Right renal pelvis (tissue), 4 donors: ENCODE measurements around the gene GPR39. TPM values are rescaled to one million over a fixed set of nuclear protein-coding genes. Genes with fewer than 3 reads are reported as not detected.
A peak's percentile ranks its signal among the peaks of the same experiment; 100 is the strongest.

Experiments used
- DNase-seq, 4 donors: peaks; one replicate each; pipeline ENCODE4 v3.0.0-alpha.2; 2013; ENCODE audit warnings: low read depth in 4 of 4, low spot score in 3 of 4, missing footprints in 1 of 4
- polyA plus RNA-seq, 4 donors: library from polyadenylated mRNA; unstranded; fragments of 120-200 nt; gene quantifications; one replicate each; pipeline ENCODE4 v1.2.1, GENCODE V29; 2013; ENCODE audit not compliant: insufficient read length in 4 of 4

Gene GPR39
- polyA plus RNA-seq, 4 donors = 3.4 to 4.2 (median 3.6) TPM

- DNase-seq = no peak
Measured at GRCh38 chr2:132407784-132408183, 8.8 kb upstream of the GPR39 start.

DNA sequence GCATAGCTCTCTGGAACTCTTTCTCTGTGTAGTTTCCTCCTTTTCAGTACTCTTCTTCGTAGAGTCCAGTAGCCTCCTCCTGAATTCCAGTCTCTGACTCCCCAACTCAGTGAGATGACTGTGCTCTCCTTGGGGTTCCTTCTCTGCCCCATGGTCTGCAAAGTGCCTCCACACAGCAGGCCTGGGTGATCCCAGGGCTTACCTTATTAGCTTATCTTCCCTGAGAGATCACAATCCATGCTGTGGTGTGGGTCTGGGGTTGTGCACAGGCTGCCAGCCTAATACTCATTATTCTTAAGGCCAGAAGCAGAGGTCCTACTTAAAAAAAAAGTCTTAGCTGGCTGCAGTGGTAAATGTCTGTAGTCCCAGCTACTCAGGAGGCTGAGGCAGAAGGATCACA is 4.6 kb upstream of the GPR39 start:
- DNase-seq = no peak

- DNase-seq = no peak
Measured at GRCh38 chr2:132414081-132414480, 2.5 kb upstream of the GPR39 start.

- no peak for DNase-seq
Measured at GRCh38 chr2:132415256-132415914, 1.2 kb upstream of the GPR39 start.

DNA sequence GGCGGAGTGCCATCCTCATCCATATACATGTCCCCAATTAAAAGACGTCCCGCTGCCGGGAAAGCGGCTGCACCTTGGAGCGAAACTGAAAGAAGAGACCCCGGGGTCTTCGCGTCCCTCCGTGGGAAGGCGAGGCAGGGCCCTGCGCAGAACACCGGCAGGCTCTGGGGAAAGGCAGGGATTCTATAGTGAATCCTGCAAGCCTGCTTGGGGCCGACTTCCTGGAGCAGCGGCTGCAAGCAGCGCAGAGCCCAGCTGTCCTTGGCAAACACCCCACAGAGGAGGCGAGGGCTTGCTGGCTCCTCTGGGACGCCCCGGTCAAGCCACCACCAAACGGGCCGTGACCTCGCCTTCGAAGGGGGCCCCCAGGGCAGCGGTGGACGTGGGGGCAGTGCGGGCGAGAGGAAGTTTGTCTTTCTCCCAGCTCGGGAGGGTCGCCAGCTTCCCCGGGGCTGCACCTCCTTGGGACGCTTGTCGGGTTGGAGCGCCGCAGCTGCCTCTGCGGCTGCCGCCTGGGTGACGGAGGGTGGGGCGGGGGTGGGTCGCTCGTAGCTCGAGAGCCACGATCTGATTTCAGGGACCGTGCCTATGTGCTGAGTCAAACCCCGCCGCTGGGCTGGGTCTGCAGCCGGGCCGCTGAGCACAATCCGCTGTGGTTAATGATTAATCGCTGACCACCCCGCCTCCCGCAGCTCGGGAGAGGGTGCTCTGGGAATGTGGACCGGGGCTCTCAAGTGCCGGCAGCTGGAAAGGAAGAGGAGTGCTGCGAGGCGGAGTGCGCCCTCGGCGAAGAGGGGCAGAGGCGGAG is 486 bp upstream of the GPR39 start:
- peak; percentile 68 to 84 (median 76) for DNase-seq

DNA sequence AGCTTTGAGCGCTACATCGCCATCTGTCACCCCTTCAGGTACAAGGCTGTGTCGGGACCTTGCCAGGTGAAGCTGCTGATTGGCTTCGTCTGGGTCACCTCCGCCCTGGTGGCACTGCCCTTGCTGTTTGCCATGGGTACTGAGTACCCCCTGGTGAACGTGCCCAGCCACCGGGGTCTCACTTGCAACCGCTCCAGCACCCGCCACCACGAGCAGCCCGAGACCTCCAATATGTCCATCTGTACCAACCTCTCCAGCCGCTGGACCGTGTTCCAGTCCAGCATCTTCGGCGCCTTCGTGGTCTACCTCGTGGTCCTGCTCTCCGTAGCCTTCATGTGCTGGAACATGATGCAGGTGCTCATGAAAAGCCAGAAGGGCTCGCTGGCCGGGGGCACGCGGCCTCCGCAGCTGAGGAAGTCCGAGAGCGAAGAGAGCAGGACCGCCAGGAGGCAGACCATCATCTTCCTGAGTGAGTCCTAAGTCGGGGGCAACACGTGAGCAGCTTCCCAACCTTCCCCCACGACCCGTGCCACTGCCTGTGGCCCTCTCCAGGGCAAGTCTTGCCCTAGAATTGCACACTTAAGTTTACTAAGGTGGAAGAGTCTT is 928 bp downstream of the GPR39 start:
- no peak for DNase-seq

DNA sequence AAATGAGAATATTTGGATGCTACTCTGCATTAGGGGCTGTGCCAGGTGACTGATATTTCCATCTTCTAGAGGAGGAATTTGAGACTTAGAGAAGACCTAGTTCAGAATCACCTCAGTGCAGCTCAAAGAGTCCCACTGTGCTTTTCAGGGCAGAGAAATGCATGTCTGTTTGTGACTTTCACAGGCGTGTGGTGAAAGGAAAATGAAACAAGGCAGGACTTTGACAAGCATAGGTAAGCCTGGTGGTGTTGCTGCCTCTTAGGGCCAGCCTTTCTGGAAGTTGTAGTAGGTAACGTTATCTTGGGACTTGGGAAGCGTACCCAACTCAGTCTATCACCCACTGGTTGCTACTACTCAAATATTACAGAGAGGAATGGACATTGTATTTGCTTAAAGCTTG is 2.6 kb downstream of the GPR39 start:
- DNase-seq = no peak

DNA sequence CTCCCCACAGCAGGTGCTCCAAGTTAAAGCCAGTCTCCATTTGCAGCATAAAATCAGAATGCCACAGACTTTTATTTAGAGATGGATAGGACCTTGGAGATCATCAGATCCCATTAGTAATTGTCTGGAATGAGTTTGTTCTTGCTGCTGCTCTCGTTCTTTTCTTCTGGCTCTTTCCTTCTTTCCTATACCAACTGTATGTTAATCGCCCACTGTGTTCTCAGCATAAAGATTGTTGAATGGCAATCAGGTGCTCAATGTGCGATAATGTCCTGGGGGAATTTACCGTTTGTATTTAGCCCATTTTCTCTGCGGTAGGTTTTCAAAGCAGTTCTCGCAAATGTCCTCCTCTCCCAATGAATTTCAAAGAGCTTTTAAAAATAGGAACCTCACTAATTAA is 3.3 kb downstream of the GPR39 start:
- no peak for DNase-seq

DNA sequence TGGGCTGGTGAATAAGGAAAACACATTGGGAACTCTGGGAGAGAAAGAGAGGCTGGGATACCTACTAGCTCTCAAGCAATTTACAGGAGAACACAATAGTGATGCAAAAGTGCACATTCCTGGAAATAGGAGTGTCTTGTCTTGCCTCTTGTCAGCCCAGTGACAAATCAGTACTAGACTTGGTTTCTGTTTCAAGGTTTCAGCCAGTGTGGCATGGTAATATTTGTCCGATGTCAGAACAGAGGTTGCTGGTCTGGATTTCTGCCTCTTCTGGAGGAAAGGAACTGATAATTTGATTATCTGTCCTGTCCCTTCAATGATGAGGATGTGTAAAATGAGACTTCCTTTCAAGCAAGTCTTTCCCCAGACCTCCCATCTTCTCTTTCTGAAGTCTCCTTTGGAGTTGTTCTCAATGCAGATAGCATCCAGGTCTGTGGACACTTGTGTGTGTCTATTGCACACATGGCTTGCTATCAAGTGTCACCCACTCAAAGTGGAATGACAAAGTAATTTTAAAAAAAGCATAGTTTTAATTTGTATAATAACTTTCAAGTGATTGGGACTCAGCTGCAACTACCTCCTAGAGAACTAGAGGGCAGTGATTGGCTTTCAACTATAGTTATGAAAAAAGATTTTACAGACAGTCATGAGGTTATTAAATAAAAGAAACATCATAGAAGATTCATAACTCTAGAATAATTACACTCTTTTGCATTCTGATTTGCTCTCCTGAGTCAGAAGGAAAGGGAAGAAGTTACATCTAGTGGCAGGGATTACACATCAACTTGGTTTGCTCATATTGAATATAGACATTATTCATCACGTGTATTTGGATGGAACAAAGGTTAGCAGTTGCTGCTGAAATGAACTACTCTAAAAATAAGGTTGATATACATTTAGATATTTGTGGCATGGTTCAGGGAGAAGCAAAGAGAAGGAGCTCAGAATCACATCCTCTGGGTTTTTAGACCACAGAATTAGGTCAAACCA is 4.5 kb downstream of the GPR39 start:
- DNase-seq = no peak

DNA sequence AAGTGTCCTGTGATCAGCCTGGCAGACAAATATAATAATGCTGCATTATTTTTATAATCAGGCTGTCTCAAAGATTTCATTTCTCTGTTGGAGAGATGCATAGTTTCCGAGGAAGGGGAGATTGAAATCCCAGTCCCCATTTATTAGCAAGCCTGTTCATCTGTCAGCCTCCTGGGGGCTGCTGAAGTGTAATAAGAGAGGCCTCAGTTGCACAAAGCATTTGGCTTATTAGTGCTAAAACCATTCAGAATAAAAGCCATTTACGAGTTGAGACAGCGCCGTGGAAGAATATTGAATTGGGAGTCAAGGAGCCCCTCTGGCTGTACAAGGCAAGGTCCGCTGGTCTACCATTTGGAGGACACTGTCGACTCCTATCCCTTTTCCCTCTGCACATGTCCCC is 6.1 kb downstream of the GPR39 start:
- DNase-seq = no peak

DNA sequence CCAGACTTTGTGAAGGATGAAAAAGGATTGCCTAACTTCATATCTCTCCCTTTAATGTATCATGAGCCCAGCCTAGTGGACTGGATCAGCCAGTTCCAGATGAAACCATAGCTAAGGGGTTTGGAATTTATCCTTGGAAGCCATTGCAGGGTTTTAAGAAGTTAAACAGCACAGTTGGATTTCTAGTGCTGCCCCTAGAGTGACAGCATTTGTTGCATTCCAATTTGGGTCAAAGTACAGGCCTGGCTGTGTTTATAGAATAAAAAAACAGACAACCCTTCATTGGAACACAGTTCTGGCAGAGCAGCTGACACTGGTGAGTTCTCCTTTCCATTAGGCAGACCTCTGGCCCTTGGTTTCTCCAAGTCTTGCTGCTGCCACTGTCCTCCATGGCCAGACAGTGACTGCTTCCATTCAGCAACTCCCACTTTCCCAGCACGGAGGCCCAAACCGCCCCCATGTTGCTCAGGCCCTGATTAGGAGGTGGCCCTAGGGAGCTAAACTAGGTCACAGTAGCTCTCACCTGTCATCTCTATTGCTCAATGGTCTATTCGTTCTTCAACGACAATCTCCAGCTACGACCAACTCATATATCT is 8.0 kb downstream of the GPR39 start:
- DNase-seq = no peak

DNA sequence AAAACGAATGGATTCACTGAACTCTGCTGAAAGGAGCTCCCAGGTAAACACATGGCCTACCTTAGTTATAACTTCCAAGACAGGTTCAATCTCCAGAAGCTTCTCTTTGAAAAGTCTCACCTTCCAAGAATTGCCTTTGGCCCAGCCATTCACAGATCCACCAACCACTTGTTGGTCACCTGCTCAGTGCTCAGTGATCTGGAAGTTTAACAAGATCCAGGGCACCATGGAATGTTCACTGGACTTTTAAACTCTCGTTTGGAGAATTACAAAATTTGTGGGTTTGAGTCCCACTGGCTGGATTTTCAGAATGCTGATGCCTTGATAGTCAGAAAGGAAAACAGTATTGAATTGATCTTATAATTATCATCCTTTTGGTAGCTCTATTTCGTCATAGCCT is 9.4 kb downstream of the GPR39 start:
- DNase-seq = no peak

DNA sequence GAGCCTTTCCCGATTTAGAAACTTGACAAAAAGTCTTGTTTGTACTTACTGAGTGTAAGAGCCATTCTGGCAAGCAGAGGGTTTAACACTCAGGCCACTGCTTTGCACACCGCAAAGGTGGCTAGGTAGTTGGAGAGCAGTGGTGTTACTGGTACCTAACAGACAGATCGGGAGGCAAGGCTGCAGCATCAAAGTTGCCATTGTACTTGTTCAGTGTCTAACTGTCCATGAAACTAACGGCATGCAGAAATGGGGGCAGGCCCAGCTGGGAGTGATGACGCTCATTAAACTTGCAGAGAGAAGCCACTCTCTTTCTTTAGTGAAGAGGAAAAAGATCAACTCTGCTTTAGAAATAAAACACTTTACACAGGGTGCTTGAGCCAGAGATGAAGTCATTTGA is 10.1 kb downstream of the GPR39 start:
- DNase-seq = no peak

- no peak for DNase-seq
Measured at GRCh38 chr2:132429351-132429750, 12.7 kb downstream of the GPR39 start.

DNA sequence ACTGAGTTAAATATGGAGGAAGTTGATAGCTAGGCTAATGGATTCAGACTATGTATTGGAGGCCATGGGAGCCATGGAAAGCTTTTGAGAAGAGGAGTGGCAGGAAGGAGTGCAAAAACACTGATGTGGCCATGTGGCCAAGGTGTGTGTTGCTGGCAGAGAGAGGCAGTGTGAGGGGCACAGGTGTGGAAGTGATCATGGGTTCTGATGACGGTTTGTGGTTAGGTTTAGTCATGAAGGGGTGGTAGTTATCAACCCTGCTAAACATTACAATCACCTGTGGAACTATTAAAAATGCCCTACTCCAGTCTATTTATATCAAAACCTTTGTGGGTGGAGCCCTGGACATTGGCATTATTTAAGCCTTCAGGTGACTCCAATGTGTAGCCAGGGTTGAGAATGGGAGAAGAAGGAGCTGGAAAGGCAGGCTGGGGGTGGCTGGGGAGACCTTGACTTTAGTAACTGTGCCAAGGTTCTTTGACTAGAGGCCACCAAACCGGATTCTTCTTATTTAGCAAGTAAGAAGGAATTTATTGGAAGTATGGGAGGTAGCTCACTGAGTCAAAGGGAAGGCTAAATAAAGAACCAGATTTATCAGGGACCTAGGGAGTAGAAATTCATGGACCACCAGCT is 13.5 kb downstream of the GPR39 start:
- no peak for DNase-seq

GRCh38 chr2:132430895-132431294 is 14.3 kb downstream of the GPR39 start:
- no peak for DNase-seq

GRCh38 chr2:132437852-132438669 is 21.5 kb downstream of the GPR39 start:
- no peak for DNase-seq

GRCh38 chr2:132438691-132439090 is 22.1 kb downstream of the GPR39 start:
- no peak for DNase-seq
